DMS53 (cell line): ENCODE results near the gene SOCS2.

Source experiments
- DNase-seq: peaks from one replicate; lab custom pipeline; 2025; lab: John Stamatoyannopoulos, UW

The SOCS2 gene

GRCh38 chr12:93567174-93567573 is 5.3 kb upstream of the SOCS2 start:
- DNase-seq, result no peak

GRCh38 chr12:93568091-93568490 is 4.4 kb upstream of the SOCS2 start:
- no peak for DNase-seq

- DNase-seq, result no peak
Observed at GRCh38 chr12:93569301-93569655, 3.2 kb upstream of the SOCS2 start.

- peak; percentile 92 for DNase-seq
Observed at GRCh38 chr12:93569656-93570551, 2.6 kb upstream of the SOCS2 start.

- peak; percentile 98 for DNase-seq
Observed at GRCh38 chr12:93570552-93571364, 1.7 kb upstream of the SOCS2 start.

GRCh38 chr12:93571365-93571924 is 1.0 kb upstream of the SOCS2 start:
- DNase-seq, result peak; percentile 86

- DNase-seq, result peak; percentile 42
Observed at GRCh38 chr12:93572712-93573551, 457 bp downstream of the SOCS2 start.

GRCh38 chr12:93573552-93574223 is 1.2 kb downstream of the SOCS2 start:
- no peak for DNase-seq

GRCh38 chr12:93577222-93577621 is 4.7 kb downstream of the SOCS2 start:
- no peak for DNase-seq

GRCh38 chr12:93578221-93578620 is 5.7 kb downstream of the SOCS2 start:
- no peak for DNase-seq

- no peak for DNase-seq
Observed at GRCh38 chr12:93580682-93581081, 8.2 kb downstream of the SOCS2 start.

GRCh38 chr12:93581370-93581769 is 8.9 kb downstream of the SOCS2 start:
- DNase-seq, result no peak

GRCh38 chr12:93582351-93582750 is 9.9 kb downstream of the SOCS2 start:
- no peak for DNase-seq

GRCh38 chr12:93583627-93584392 is 11.3 kb downstream of the SOCS2 start:
- no peak for DNase-seq

GRCh38 chr12:93585247-93585646 is 12.8 kb downstream of the SOCS2 start:
- DNase-seq, result no peak

GRCh38 chr12:93587611-93588010 is 15.1 kb downstream of the SOCS2 start:
- no peak for DNase-seq

- no peak for DNase-seq
Observed at GRCh38 chr12:93589081-93589480, 16.6 kb downstream of the SOCS2 start.

- DNase-seq, result peak; percentile 82
Observed at GRCh38 chr12:93591137-93591868, 18.8 kb downstream of the SOCS2 start.

- no peak for DNase-seq
Observed at GRCh38 chr12:93592641-93593406, 20.3 kb downstream of the SOCS2 start.
